M059J (cell line): ENCODE measurements around the gene METTL15. TPM values are rescaled to one million over a fixed set of nuclear protein-coding genes. Genes with fewer than 3 reads are reported as not detected.
"Not testable (repeated sequence)": the region's sequence is repeated elsewhere in the genome, so short reads cannot be mapped to it uniquely, and the experiment has no call there.

Experiments
- DNase-seq: peaks from one replicate; pipeline ENCODE4 v3.0.0-alpha.2; 2012; ENCODE audit warnings: low read depth
- total RNA-seq: library from RNA; depleted of rRNA; stranded (reverse); fragments of >200 nt; shearing (Covaris generic); gene quantifications from 2 replicates; pipeline ENCODE4 v1.2.3, GENCODE V29; 2014

METTL15 gene
- total RNA-seq, 1 experiment from 2014 or later: 17.0 TPM

- no peak for DNase-seq
Observed at GRCh38 chr11:28195449-28195848, 87.3 kb downstream of the METTL15 start.

GRCh38 chr11:28209906-28210305, 101.7 kb downstream of the METTL15 start:
- no peak for DNase-seq

DNA sequence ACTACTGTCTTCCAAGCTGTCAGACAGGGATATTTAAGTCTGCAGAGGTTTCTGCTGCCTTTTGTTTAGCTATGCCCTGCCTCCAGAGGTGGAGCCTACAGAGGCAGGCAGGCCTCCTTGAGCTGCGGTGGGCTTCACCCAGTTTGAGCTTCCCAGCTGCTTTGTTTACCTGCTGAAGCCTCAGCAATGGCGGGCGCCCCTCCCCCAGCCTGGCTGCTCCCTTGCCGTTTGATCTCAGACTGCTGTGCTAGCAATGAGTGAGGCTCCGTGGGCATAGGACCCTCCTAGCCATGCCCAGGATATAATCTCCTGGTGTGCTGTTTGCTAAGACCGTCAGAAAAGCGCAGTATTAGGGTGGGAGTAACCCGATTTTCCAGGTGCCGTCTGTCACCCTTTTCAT, 113.9 kb downstream of the METTL15 start:
- DNase-seq: not testable (repeated sequence)

GRCh38 chr11:28223577-28223976, 115.4 kb downstream of the METTL15 start:
- DNase-seq: no peak

DNA sequence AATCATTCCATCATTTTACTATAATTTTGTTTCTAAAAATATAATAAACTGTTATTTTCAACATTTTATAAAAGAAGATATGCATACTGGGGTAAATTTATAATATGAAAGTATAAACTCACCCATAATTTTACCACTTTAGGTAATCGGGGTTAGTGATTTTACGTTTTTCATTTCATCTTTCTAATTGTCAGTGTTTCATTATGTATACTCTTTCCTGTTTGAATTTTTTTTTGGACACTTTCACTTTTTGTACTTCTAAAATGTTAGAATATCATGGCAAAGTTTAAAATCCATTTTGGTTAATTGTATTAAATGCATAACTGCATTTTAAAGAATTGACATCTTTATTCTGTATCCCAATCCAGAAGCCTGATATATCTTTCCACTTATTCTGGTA, 115.8 kb downstream of the METTL15 start:
- no peak for DNase-seq

DNA sequence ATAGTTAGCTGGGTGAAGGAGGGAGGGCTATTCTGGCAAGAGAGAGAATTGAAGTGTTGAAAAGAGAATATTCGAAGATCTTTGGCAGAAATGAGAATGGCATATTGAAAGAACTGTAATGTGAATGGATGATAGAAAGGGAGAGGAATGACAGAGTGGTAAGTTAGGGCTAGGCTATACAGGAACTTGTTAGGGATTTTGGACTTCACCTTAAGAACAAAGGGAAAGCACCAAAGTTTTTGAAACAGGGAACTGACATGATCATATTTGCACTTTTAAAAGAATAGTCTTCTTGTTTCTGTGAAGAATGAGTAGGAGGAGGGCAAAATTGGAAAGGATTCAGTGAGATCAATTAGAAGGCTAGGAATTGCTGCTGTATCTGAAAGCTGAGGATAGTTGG, 119.3 kb downstream of the METTL15 start:
- no peak for DNase-seq

GRCh38 chr11:28228196-28228895, 120.2 kb downstream of the METTL15 start:
- peak; percentile 33 for DNase-seq

DNA sequence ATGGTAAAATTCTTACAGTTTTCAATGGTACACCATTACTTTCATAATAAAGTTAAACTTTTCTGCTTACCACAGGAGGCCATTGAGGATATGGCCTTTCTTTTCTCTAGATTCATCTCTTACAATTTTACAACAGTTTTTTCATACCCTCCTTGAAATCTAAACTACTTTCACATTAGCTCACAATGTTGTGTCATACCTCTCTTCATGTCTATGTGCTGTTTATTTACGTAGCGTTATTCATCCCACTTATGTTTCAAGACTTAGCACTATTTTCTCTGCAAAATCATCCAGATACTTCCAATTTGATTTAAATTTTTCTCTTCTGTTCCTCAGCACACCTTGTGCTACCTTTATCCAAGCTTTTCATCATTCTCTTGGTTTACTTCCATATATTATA, 123.3 kb downstream of the METTL15 start:
- DNase-seq: peak; percentile 7

- DNase-seq: no peak
Observed at GRCh38 chr11:28232649-28233048, 124.5 kb downstream of the METTL15 start.

- no peak for DNase-seq
Observed at GRCh38 chr11:28241760-28242159, 133.6 kb downstream of the METTL15 start.

GRCh38 chr11:28242596-28242995, 134.4 kb downstream of the METTL15 start:
- no peak for DNase-seq

DNA sequence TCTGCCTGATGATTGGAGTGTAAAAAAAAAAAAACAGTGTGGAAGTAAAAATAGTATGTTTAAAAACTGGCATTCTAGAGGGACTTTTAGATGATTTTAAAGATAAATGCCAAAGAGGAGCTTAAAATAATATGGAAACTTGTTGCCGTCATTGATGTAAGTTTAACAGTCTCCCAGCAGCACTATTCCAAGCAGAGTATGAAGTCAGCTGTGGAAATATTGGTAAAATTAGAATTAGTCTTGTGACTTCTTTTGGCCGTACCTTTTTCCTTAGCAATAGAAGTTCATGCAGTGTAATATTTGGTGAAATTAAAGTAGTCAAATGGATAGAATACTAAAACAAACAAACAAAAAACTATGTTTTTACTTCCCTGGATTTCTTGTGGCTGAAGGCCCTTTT, 134.9 kb downstream of the METTL15 start:
- DNase-seq: no peak

GRCh38 chr11:28243581-28243980, 135.4 kb downstream of the METTL15 start:
- no peak for DNase-seq

GRCh38 chr11:28245131-28245530, 136.9 kb downstream of the METTL15 start:
- peak; percentile 66 for DNase-seq

DNA sequence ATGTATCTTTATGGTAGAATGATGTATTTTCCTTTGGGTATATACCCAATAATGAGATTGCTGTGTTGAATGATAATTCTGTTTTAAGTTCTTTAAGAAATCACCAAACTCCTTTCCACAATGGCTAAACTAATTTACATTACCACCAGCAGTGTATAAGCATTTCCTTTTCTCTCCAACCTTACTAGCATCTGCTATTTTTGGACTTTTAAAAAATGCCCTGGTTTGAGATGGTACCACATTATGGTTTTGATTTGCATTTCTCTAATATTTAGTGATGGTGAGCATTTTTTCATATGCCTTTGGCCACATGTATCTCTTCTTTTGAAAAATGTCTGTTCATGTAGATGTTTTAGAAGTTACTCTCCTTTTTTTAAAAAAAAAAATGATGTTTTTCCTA, 142.0 kb downstream of the METTL15 start:
- no peak for DNase-seq

- no peak for DNase-seq
Observed at GRCh38 chr11:28251257-28251656, 143.1 kb downstream of the METTL15 start.

DNA sequence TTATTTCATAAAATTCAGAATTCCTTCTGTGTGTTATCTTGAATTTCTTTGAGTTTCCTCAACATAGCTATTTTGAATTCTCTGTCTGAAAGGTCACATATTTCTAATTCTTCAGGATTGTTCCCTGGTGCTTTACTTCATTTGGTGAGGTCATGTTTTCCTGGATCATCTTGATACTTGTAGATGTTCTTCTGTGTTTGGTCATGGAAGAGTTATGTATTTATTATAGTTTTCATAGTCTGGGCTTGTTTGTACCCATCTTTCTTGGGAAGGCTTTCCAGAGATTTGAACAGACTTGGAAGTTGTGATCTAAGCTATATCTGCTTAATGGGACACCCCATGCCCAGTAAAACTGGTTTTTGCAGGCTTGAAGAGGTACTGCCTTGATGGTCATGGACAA, 149.6 kb downstream of the METTL15 start:
- DNase-seq: no peak

DNA sequence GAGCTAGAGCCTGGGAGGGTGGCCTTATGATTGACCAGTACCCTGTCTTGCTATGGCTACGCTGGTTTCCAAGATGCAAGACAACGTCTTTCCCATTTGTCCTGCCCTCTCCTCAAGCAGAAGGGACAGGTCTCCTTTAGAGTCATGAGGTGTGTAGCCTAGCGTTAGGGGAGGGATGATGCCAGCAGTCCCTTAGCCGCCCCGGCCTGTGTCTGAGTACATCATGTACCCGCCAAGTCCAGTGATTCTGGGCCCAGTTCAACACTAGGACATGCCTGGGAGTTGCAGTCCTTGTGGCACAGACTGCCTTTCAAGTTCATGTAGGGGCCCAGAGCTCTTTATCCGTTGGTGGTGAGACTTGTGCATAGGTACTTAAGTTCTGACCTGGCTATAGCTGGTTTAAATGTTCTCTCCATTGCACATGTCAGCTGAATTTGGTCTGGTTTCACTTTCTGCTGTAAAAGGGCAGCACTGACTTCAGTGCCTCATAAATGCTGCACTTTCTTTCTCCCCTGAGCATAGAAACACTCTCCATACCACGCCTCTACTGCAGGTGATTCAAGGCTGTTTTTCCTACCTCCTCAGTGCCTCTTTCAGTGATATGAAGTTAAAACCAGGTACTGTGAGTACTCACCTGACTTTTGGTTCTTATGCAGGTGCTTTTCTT, 151.1 kb downstream of the METTL15 start:
- DNase-seq: no peak

- DNase-seq: no peak
Observed at GRCh38 chr11:28268925-28269324, 160.7 kb downstream of the METTL15 start.

- no peak for DNase-seq
Observed at GRCh38 chr11:28269586-28269985, 161.4 kb downstream of the METTL15 start.

DNA sequence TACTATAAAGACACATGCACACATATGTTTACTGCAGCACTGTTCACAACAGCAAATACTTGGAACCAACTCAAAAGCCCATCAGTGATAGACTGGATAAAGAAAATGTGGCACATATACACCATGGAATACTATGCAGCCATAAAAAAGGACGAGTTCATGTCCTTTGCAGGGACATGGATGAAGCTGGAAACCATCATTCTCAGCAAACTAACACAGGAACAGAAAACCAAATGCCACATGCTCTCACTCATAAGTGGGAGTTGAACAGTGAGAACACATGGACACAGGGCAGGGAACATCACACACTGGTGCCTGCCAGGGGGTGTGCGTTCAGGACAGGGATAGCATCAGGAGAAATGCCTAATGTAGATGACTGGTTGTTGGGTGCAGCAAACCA, 164.1 kb downstream of the METTL15 start:
- DNase-seq: not testable (repeated sequence)

GRCh38 chr11:28274216-28274615, 166.0 kb downstream of the METTL15 start:
- no peak for DNase-seq

- DNase-seq: no peak
Observed at GRCh38 chr11:28284196-28284595, 176.0 kb downstream of the METTL15 start.

GRCh38 chr11:28289444-28289843, 181.3 kb downstream of the METTL15 start:
- DNase-seq: no peak
